ENCODE results near the gene ZSWIM3.

DNA sequence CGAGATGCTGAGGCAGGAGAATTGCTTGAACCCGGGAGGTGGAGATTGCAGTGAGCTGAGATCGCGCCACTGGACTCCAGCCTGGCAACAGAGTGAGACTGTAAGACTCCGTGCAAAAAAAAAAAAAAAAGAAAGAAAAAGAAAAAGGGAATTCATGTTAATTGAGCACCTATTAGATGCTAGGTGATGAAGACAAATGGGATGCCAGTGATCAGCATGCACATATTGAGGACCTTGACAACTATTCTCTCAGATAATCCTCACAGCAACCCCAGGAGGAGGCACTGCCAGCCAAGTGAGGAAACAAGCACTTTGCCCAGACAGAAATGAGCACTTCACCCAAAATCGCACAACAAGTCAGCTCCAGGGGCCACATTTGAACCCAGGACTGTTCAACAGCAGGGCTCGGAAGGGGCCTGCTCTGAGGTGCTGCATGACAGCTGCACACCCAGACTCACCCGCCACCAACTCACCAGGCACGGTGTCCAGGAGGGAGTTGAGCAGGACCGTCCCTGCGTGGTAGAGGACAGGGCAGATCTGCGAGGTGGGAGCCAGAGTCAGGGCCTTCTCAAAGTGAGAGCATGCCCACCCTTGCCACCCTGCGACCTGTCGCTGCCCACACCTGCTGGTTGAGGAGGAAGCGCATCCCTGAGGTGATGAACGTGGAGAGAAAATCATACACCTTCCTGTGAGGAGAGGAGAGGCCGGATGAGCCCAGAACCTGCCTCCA, 50.0 kb downstream of the ZSWIM3 start:
- no peak for TF ChIP-seq POLR2A (IDR thresholded peaks at IDR 0.05)
- TF ChIP-seq, protein P1, sequence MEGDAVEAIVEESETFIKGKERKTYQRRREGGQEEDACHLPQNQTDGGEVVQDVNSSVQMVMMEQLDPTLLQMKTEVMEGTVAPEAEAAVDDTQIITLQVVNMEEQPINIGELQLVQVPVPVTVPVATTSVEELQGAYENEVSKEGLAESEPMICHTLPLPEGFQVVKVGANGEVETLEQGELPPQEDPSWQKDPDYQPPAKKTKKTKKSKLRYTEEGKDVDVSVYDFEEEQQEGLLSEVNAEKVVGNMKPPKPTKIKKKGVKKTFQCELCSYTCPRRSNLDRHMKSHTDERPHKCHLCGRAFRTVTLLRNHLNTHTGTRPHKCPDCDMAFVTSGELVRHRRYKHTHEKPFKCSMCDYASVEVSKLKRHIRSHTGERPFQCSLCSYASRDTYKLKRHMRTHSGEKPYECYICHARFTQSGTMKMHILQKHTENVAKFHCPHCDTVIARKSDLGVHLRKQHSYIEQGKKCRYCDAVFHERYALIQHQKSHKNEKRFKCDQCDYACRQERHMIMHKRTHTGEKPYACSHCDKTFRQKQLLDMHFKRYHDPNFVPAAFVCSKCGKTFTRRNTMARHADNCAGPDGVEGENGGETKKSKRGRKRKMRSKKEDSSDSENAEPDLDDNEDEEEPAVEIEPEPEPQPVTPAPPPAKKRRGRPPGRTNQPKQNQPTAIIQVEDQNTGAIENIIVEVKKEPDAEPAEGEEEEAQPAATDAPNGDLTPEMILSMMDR (IDR thresholded peaks at IDR 0.05) = no peak
